Myocyte (in vitro differentiated cells): Measurements from ENCODE around the gene PIN4. TPM values are rescaled to one million over a fixed set of nuclear protein-coding genes. Genes with fewer than 3 reads are reported as not detected.
A peak's percentile ranks its signal among the peaks of the same experiment; 100 is the strongest.
"Not testable (repeated sequence)": the region's sequence is repeated elsewhere in the genome, so short reads cannot be mapped to it uniquely, and the experiment has no call there.

Source experiments
- DNase-seq: peaks from one replicate; pipeline ENCODE4 v3.0.0-alpha.2; 2012; ENCODE audit warnings: low read depth
- total RNA-seq: library from RNA; depleted of rRNA; stranded (reverse); fragments of >200 nt; gene quantifications from 2 replicates; pipeline ENCODE4 v1.2.3, GENCODE V29; 2014

Gene PIN4
- total RNA-seq, 1 donor from 2014 or later: 6.6 TPM

DNA sequence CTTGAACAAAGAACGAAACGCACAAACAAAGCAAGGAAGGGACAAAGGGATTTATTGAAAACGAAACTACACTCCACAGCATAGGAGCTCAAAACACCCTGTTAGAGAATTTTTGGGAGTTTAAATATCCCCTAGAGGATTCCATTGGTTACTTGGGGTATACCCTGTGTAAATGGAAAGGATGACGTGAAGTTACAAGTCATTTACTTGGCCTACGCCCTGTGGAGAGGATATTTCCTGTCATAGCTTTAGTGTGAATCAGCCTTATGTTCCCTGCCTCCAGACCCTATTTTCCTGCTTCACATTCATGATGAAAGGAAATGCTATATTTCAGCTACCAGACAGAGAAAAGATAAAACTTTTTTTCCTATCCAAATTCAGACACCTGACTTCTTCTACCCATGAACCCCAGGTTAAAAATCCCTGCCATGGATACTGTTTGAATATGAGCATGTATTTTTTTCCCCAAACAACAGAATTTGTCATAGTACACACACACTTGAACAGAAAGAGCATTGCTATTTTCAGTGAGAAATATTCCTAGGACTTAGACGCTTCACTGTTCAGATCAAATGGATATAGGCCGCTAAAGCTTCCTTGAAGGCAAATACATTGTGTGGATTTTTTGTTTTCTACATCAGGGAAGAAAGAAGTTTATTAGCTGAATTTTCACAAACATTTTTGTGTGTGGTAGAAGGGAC is 20.4 kb downstream of the PIN4 start:
- DNase-seq: peak; percentile 43

DNA sequence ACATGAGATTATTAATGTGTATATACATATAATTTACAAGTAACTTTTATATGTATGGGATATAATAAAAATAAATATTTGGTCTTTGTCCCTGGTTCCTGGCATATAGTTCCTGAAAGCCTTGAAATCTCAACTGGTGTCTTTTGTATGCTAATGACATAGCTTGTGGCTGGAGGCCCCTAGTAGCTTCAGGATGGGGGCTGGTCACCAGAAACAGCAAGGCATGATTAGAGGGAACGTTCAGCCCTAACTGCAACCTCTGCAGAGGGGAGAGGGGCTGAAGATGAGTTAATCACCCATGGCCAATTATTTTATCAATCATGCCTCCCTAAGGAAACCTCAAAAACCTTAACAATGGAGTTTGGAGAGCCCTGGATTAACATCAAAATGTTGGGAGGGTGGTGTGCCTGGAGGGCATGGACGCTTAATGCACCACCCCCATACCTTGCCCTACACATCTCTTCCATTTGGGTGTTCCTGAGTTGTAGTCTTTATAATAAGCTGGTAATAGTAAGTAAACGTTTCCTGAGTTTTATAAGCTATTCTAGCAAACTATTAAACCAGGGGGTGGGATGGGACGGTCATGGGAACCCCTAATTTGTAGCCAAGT is 21.3 kb downstream of the PIN4 start:
- no peak for DNase-seq

- DNase-seq: no peak
Measured at GRCh38 chrX:72203421-72203820, 21.9 kb downstream of the PIN4 start.

DNA sequence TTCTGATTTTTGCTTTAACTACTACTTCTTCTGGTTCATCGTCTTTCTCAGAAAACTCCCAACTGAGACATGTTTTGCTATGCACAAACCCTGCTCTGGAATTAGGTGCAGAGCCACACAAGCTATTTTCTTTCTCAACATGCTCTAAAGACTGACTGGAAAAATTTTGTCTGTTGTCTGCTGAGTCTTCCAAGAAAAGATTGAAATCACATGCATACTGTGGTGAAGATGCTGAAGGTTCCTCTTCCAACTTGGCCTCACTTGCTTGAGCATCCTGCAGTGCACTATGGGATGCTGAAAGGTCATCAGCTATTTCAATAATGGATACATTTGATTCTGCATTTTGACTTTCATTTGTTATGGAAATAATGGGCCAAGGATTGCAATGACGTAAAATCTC is 24.1 kb downstream of the PIN4 start:
- DNase-seq: no peak

- DNase-seq: no peak
Measured at GRCh38 chrX:72207366-72207765, 25.8 kb downstream of the PIN4 start.

DNA sequence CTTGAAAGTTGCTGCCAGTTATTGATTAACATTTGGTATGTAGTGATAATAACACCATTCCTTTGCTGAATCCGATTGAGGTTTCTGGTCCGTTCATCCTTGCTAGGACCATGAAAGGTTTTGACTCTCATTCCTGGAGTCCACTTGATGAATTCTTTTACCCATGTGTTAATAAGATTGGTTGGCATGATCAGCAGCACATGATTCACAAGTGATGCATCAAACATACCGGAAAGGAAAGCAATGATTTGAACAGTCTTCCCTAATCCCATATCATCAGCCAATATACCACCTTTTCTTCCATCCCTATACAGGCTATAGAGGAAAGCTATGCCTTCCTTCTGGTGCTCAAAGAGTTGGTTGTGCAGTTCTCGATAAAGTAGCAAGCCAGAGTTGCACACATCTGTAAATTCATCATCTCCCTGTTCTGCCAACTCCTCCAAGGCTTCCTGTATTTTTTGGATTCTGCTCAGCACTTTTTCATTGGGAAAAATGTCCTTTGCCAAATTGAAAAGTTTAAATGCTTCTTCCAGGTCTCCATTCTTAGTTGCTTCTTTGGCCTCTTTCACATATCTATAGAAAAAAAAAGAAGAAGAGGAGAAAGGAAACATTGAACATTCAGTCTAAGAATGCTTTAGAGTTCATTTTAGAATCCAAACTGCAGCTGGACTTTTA is 26.7 kb downstream of the PIN4 start:
- DNase-seq: no peak

GRCh38 chrX:72216973-72217372 is 35.4 kb downstream of the PIN4 start:
- DNase-seq: no peak

DNA sequence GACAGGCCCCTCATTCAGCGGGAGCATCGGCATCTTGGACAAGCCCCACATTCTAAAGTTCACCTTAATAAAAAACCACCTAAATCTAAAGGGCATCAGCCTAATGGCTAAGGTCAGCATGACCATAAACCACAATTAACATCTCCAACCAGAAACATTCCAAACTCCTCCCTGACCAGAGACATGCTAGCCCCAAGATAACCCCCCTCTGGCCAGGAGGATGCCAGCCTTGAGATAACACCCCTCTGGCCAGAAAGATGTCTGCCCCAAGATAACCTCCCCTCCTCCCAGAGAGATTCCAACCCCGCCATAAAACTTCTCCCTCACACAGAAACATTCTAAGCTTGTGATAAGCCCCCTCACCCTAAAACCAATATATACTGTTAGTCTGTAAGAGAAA is 38.8 kb downstream of the PIN4 start:
- DNase-seq: not testable (repeated sequence)

DNA sequence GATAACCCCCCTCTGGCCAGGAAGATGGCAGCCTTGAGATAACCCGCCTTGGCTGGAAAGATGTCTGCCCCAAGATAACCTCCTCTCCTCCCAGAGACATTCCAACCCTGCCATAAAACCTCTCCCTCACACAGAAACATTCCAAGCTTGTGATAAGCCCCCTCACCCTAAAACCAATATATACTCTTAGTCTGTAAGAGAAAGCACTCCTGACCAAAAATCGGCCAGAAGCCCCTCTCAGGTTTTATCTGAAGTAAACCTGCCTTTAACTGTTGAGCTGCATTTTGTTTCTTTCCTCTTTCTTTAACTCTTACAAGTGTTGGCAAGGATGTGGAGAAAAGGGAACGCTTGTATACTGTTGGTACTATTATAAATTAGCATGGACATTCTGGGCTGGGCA is 48.7 kb downstream of the PIN4 start:
- no peak for DNase-seq

DNA sequence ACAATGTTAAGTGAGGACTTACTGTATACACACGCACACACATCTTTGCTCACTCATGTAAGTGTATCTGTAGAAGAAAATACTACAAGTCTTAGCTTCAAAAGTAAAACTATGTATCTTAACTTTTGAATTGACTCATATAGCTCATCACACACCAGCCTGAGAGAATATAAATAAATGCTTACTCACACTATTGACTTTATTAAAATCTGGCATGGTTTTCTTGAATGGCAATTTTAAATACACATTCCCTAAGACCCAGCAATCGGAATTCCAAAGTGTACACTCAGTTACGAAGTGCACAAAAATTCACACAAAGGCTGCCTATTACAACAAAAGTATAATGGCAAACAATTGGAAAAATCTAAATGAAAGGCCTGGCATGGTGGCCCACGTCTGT is 55.3 kb downstream of the PIN4 start:
- DNase-seq: no peak

DNA sequence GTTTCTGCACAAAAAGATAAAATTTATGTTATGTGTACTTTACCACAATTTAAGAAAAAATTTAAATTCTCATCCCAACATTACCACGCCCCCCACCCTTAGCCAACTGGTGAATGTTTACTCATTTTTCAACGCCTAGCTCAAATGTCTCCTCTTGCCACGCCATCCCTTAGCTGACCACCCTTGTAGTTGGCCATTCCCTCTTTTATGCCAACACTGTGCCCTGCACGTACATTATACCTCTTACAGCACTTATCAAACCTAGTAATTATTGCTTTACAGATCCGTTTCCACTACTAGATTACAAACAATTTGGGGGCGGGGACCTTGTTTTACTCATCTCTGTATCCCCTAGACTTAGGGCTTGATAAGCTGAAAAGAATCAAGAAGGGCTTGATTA is 56.6 kb downstream of the PIN4 start:
- DNase-seq: no peak

GRCh38 chrX:72238721-72239475 is 57.3 kb downstream of the PIN4 start, which contains the start of gene ERCC6L:
Gene ERCC6L (minus strand): TSS chrX:72239027. CDS start chrX:72238911, 116 bp downstream.
- peak; percentile 84 for DNase-seq

DNA sequence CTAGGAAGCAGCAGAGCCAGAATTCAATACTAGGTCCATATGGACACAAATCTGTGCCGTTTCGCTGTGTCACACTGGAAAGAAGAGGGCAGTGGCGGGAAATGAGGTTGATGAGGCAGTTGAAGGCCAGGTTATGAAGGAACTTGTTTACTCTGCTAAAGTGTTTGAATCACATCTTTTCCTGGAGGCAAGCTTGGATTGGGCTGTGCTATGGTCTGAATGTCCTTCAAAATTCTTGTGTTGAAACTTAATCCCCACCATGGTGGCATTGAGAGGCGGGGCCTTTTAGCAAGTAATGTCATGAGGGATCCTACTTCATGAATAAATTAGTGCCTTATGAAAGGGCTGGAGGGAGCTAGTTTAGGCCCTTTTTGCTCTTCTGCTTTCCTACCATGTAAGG is 59.4 kb downstream of the PIN4 start:
- DNase-seq: no peak

DNA sequence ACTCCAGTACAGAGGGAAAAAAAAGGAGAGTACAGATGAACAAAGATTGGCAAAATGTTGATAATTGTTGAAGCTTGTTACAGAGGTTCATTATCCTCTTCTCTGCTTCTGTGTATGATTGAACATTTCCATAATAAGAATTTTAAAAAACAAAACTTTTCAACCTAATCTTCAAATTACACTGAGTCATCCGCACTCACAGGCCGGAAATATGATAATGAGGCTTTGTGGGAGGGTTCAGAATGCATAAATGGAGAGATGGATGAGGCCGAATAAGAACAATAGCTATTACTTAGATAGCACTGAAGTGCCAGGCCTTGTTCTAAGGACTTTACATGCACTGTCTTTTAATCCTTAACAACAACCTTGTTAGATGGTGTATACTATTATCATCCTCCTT is 61.9 kb downstream of the PIN4 start:
- peak; percentile 17 for DNase-seq

- peak; percentile 63 for DNase-seq
Measured at GRCh38 chrX:72245461-72246089, 64.0 kb downstream of the PIN4 start.

- no peak for DNase-seq
Measured at GRCh38 chrX:72247206-72247942, 65.8 kb downstream of the PIN4 start.
